OCI-LY7 (cell line): Measurements from ENCODE around the gene LYZL1. TPM values are rescaled to one million over a fixed set of nuclear protein-coding genes. Genes with fewer than 3 reads are reported as not detected.
"Not testable (repeated sequence)": the region's sequence is repeated elsewhere in the genome, so short reads cannot be mapped to it uniquely, and the experiment has no call there.

Source experiments
- BruUV-seq: library from RNA; stranded (reverse); fragments of 400-500 nt; replicated peaks from 2 replicates; lab custom pipeline; 2021; lab: Mats Ljungman, UMichigan
- CTCF ChIA-PET: fragments of 300-600 bp; sonication (Branson Sonifier 250); formaldehyde crosslinking; loops from one replicate; lab custom pipeline; 2022; ENCODE audit warnings: antibody characterized with exemption; ENCODE audit not compliant: unreplicated experiment; lab: Charles Lee
- POLR2A ChIA-PET: fragments of 300-600 bp; sonication (Branson Sonifier 250); formaldehyde crosslinking; loops from one replicate; lab custom pipeline; 2022; ENCODE audit warnings: antibody characterized with exemption; lab: Charles Lee
- DNase-seq: peaks from one replicate; pipeline ENCODE4 v3.0.0-alpha.2; 2015; ENCODE audit warnings: low spot score
- H2AFZ ChIP-seq: fragments of 200-600 bp; sonication (generic), shearing (Covaris generic); 2 replicates; pipeline ENCODE4 v1.6.1; 2014; ENCODE audit warnings: mild to moderate bottlenecking, antibody characterized with exemption, low read length, moderate library complexity
- H3K27ac ChIP-seq: fragments of 200-600 bp; sonication (generic); 2 replicates; pipeline ENCODE4 v1.5.1; 2014; ENCODE audit warnings: mixed run types, low read depth, mild to moderate bottlenecking, moderate library complexity, low read length, inconsistent platforms; ENCODE audit not compliant: poor library complexity, severe bottlenecking
- H3K36me3 ChIP-seq: fragments of 200-600 bp; sonication (generic); 2 replicates; pipeline ENCODE4 v1.6.1; 2014; ENCODE audit warnings: mild to moderate bottlenecking, antibody characterized with exemption, low read length, moderate library complexity, mixed read lengths; ENCODE audit not compliant: insufficient read depth
- H3K4me1 ChIP-seq: fragments of 200-600 bp; sonication (generic); 2 replicates; pipeline ENCODE4 v1.5.1; 2014; ENCODE audit warnings: mild to moderate bottlenecking, low read length; ENCODE audit not compliant: insufficient read depth, poor library complexity, severe bottlenecking
- H3K4me2 ChIP-seq: fragments of 200-600 bp; sonication (generic); 2 replicates; pipeline ENCODE4 v1.6.1; 2014; ENCODE audit warnings: mild to moderate bottlenecking, low read length
- H3K4me3 ChIP-seq: fragments of 200-600 bp; sonication (generic); 2 replicates; pipeline ENCODE4 v1.5.1; 2014; ENCODE audit warnings: mild to moderate bottlenecking, low read depth, low read length; ENCODE audit not compliant: poor library complexity, severe bottlenecking
- H3K79me2 ChIP-seq: fragments of 200-600 bp; sonication (generic); 2 replicates; pipeline ENCODE4 v1.6.1; 2016; ENCODE audit warnings: low read depth, mild to moderate bottlenecking, low read length, moderate library complexity, mixed read lengths; ENCODE audit not compliant: insufficient read depth
- H3K9me2 ChIP-seq: fragments of 200-600 bp; sonication (generic); 2 replicates; pipeline ENCODE4 v1.6.1; 2016; ENCODE audit warnings: mild to moderate bottlenecking, low read length, mixed read lengths; ENCODE audit not compliant: insufficient read depth
- H3K9me3 ChIP-seq: fragments of 200-600 bp; sonication (generic); 2 replicates; pipeline ENCODE4 v1.6.1; 2014; ENCODE audit warnings: mild to moderate bottlenecking, mixed run types, low read length, mixed read lengths
- H4K20me1 ChIP-seq: fragments of 200-600 bp; sonication (generic); 2 replicates; pipeline ENCODE4 v1.6.1; 2014; ENCODE audit warnings: mild to moderate bottlenecking, antibody characterized with exemption, low read length, moderate library complexity, mixed read lengths; ENCODE audit not compliant: insufficient read depth
- CTCF ChIP-seq: fragments of 200-600 bp; sonication (generic); conservative IDR thresholded peaks from 2 replicates; pipeline ENCODE4 v1.5.1; 2014; ENCODE audit warnings: mild to moderate bottlenecking, antibody characterized with exemption, low read length, moderate library complexity, mixed read lengths
- EZH2phosphoT487 ChIP-seq: fragments of 200-600 bp; sonication (generic); IDR thresholded peaks from 2 replicates; pipeline ENCODE4 v1.6.1; 2018; ENCODE audit warnings: low read depth, borderline replicate concordance, mild to moderate bottlenecking, mixed run types, antibody characterized with exemption, low read length, moderate library complexity, mixed read lengths
- intact Hi-C: fragments of 100-400 bp; cut with micrococcal nuclease; formaldehyde crosslinking; loops from one replicate; pipeline ENCODE4 v1.10.0; 2022; ENCODE audit not compliant: unreplicated experiment
- total RNA-seq, 2 experiments: library from RNA; depleted of rRNA in 1 of 2; stranded (reverse); fragments of >200 nt in 1 of 2; shearing (Covaris generic) in 1 of 2; gene quantifications; 2 replicates each; pipeline ENCODE4 v1.2.3, GENCODE V29; 2014 to 2022

Gene LYZL1
- total RNA-seq, 2 experiments from 2014 or later = not detected

- intact Hi-C loops = no loop called here
- Histone ChIP-seq H4K20me1 (no peaks in the 10 kb centered on the region), H3K4me3 (no peak overlapping the region), H3K9me2 (no peaks in the 10 kb centered on the region), H3K9me3 (no peaks in the 10 kb centered on the region), H3K4me1 (no peaks in the 10 kb centered on the region), H3K4me2 (no peak overlapping the region), H3K36me3 (no peaks in the 10 kb centered on the region), H3K79me2 (no peaks in the 10 kb centered on the region), H3K27ac (no peak overlapping the region), H2AFZ (no peak overlapping the region)
- no TSS peak for BruUV-seq
- ChIA-PET CTCF (no interaction called here), POLR2A (no interaction called here)
- no peak for DNase-seq
- TF ChIP-seq EZH2phosphoT487 = no peak
- TF ChIP-seq CTCF = no peak
These were observed 8.4 kb upstream of the LYZL1 start for GRCh38 chr10:29280488-29280840.

GRCh38 chr10:29285624-29286051, 3.2 kb upstream of the LYZL1 start:
- H3K4me2 ChIP-seq = no peak overlapping the region
- H3K36me3 ChIP-seq = no peaks in the 10 kb centered on the region
- intact Hi-C loops = no loop called here
- CTCF ChIA-PET = no interaction called here
- TF ChIP-seq EZH2phosphoT487 (no peak), CTCF (no peak)
- H3K27ac ChIP-seq = no peak overlapping the region
- no peaks in the 10 kb centered on the region for H3K79me2 ChIP-seq
- H3K4me1 ChIP-seq = no peaks in the 10 kb centered on the region
- no peak overlapping the region for H3K4me3 ChIP-seq
- BruUV-seq = no TSS peak
- H4K20me1 ChIP-seq = no peaks in the 10 kb centered on the region
- POLR2A ChIA-PET = interaction anchor here (0.6 to 0.7 kb wide), 2 partner anchors 442 to 516 kb away, joined by 3 to 4 read pairs; no protein-coding TSS in a partner anchor
- H3K9me3 ChIP-seq = no peaks in the 10 kb centered on the region
- no peaks in the 10 kb centered on the region for H3K9me2 ChIP-seq
- DNase-seq = no peak
- H2AFZ ChIP-seq = no peak overlapping the region

GRCh38 chr10:29287635-29288034, 1.2 kb upstream of the LYZL1 start:
- Histone ChIP-seq H3K4me1 (no peaks in the 10 kb centered on the region), H2AFZ (no peak overlapping the region), H4K20me1 (no peaks in the 10 kb centered on the region), H3K4me2 (no peak overlapping the region), H3K4me3 (no peak overlapping the region), H3K79me2 (no peaks in the 10 kb centered on the region), H3K27ac (no peak overlapping the region), H3K9me2 (no peaks in the 10 kb centered on the region), H3K36me3 (no peaks in the 10 kb centered on the region), H3K9me3 (no peaks in the 10 kb centered on the region)
- TF ChIP-seq EZH2phosphoT487 (no peak), CTCF (no peak)
- no peak for DNase-seq
- ChIA-PET CTCF (no interaction called here), POLR2A (no interaction called here)
- BruUV-seq = no TSS peak
- intact Hi-C loops = no loop called here

GRCh38 chr10:29291561-29291960, 2.7 kb downstream of the LYZL1 start:
- DNase-seq = not testable (repeated sequence)

More at GRCh38 chr10:29291561-29291960, 2.7 kb downstream of the LYZL1 start:
- POLR2A ChIA-PET, CTCF ChIA-PET, H3K79me2 ChIP-seq, H3K9me2 ChIP-seq, H3K9me3 ChIP-seq, intact Hi-C loops, H4K20me1 ChIP-seq, H3K4me2 ChIP-seq, BruUV-seq, H3K27ac ChIP-seq, H3K4me3 ChIP-seq, H2AFZ ChIP-seq, H3K4me1 ChIP-seq, H3K36me3 ChIP-seq: not testable (repeated sequence)
